ENCODE results near the gene LARP1B. TPM values are rescaled to one million over a fixed set of nuclear protein-coding genes. Genes with fewer than 3 reads are reported as not detected.
"Not testable (repeated sequence)": the region's sequence is repeated elsewhere in the genome, so short reads cannot be mapped to it uniquely, and the experiment has no call there.

Gene LARP1B
- total RNA-seq, 3 donors from 2014 or later: 21.8 to 31.1 (median 29.0) TPM

DNA sequence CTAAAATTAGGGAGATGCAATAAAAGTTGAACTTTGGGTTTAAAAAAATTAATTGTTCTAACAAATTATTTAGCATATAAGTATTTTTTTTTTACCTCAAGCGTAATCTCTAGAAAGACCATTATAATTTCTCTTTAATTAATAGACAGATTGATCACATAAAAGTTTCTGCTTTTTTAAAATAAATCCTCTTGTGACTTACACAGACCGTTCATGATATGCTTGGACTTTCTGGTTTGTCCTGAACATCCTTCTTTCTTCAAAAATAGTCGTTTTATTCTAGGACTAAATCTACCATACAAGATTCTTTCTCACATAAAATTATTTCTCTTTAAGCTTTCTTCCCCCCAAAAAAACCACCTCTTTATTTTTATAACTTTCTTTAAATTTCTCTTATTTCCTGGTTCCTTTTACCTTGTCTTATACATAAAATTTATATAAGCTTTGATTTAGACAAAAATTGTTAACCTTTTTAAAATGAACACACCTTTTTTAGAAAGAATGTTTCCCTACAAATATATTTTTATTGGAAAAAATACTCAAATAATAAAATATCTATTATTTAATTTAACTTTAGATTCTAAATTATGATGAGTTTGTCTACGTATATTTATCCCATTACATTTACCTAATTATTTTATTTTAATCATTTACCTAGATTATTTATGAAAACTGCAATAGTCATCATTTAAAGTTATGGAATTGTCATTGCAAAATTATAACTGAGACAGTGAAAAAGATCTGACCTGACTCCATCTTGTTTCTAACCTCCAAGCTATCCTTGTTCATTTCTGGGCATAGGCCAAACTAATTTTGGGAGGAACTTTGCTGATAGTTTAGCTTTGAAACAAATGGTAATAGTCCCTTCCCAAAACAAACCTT lies 188.9 kb downstream of the LARP1B start:
- intact Hi-C loops (cut with DNase I; ENCODE audit: low total_unique reads): no loop called here
- Histone ChIP-seq H3K4me1 (no peaks in the 10 kb centered on the region), H3K36me3 (no peaks in the 10 kb centered on the region), H3K4me3 (no peak overlapping the region), H3K27me3 (no peaks in the 10 kb centered on the region), H3K9me3 (peaks cover 0 to 15% of the 10 kb centered on the region in 2 donors), H3K27ac (no peak overlapping the region)
- no peak for TF ChIP-seq POLR2A (IDR thresholded peaks at IDR 0.05)
- no peak for TF ChIP-seq POLR2AphosphoS5 (IDR thresholded peaks at IDR 0.05)
- TF ChIP-seq, protein P1, sequence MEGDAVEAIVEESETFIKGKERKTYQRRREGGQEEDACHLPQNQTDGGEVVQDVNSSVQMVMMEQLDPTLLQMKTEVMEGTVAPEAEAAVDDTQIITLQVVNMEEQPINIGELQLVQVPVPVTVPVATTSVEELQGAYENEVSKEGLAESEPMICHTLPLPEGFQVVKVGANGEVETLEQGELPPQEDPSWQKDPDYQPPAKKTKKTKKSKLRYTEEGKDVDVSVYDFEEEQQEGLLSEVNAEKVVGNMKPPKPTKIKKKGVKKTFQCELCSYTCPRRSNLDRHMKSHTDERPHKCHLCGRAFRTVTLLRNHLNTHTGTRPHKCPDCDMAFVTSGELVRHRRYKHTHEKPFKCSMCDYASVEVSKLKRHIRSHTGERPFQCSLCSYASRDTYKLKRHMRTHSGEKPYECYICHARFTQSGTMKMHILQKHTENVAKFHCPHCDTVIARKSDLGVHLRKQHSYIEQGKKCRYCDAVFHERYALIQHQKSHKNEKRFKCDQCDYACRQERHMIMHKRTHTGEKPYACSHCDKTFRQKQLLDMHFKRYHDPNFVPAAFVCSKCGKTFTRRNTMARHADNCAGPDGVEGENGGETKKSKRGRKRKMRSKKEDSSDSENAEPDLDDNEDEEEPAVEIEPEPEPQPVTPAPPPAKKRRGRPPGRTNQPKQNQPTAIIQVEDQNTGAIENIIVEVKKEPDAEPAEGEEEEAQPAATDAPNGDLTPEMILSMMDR (IDR thresholded peaks at IDR 0.05): no peak
- no peak for DNase-seq (ENCODE audit: low spot score in 2 of 2)

DNA sequence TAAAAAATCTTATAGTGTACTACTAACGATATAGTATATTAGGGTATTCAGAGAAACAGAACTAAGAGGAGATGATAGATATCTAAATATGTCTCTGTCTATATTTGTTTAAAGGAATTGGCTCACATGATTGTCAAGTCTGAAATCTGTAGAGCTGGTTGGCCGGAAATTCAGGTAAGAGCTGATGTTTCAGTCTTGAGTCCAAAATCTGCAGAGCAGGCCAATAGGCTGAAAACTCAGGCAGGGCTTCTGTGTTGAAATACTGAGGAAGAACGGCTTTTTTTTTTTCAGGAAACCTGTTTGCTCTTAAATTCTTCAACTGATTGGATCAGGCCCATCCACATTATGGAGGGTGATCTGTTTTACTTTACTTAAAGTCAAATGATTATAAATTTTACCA lies 194.8 kb downstream of the LARP1B start:
- TF ChIP-seq POLR2A (IDR thresholded peaks at IDR 0.05) (no peak), POLR2AphosphoS5 (IDR thresholded peaks at IDR 0.05) (no peak)
- TF ChIP-seq, protein P1 (IDR thresholded peaks at IDR 0.05): no peak
- H3K9me3 ChIP-seq: no peaks in the 10 kb centered on the region
- H3K4me1 ChIP-seq: no peaks in the 10 kb centered on the region
- intact Hi-C loops (cut with DNase I; ENCODE audit: low total_unique reads): loop anchor here (1.0 kb wide), 1 partner anchor 8 kb away; no protein-coding TSS in a partner anchor
- H3K36me3 ChIP-seq: no peaks in the 10 kb centered on the region
- H3K27ac ChIP-seq: no peak overlapping the region
- no peaks in the 10 kb centered on the region for H3K27me3 ChIP-seq
- DNase-seq (ENCODE audit: low spot score in 2 of 2): no peak
- H3K4me3 ChIP-seq: no peak overlapping the region

DNA sequence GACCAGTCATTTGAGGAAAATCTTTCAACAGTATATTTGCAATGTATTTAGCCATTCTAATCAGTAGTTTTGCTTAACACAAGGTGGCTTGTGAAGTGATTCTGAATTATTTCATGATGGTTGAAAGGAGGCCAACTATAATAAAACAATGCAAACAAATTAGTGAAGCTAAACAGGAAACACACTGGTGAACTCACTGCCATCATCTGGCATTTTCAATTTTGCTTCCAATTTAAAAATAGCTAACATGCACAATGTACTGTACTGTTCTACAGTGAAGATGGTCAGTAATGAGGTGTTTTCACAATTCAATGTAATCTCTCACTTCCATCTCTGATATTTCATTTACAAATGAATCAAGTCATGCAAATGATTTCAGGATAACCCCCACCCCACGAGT lies 195.4 kb downstream of the LARP1B start:
- TF ChIP-seq, protein P1 (IDR thresholded peaks at IDR 0.05): no peak
- TF ChIP-seq POLR2A (IDR thresholded peaks at IDR 0.05) (no peak), POLR2AphosphoS5 (IDR thresholded peaks at IDR 0.05) (no peak)

DNA sequence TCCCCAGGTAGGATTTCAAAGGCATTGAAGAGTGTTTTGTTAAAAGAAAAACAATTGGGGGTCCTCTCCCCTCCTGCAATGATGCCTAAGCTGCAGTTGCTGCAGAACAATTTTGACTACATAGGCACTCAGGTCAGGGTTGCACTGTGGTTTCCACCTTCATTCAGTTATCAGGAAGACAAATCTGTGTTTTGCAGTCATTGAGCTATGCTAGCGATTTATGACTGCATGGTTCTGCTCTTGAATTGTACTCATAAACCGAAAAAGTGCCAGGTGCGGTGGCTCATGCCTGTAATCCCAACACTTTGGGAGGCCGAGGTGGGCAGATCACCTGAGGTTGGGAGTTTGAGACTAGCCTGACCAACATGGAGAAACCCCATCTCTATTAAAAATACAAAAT lies 197.1 kb downstream of the LARP1B start:
- H3K27ac ChIP-seq; H3K36me3 ChIP-seq; H3K27me3 ChIP-seq; DNase-seq (ENCODE audit: low spot score in 2 of 2); H3K4me3 ChIP-seq; H3K9me3 ChIP-seq; H3K4me1 ChIP-seq; intact Hi-C loops (cut with DNase I; ENCODE audit: low total_unique reads): not testable (repeated sequence)

More for the DNA sequence above, 195.4 kb downstream of the LARP1B start:
- no peak overlapping the region for H3K4me3 ChIP-seq
- no peak for DNase-seq (ENCODE audit: low spot score in 2 of 2)
- H3K27me3 ChIP-seq: no peaks in the 10 kb centered on the region
- H3K36me3 ChIP-seq: no peaks in the 10 kb centered on the region
- no peaks in the 10 kb centered on the region for H3K4me1 ChIP-seq
- H3K27ac ChIP-seq: no peak overlapping the region
- H3K9me3 ChIP-seq: no peaks in the 10 kb centered on the region
- intact Hi-C loops (cut with DNase I; ENCODE audit: low total_unique reads): no loop called here

DNA sequence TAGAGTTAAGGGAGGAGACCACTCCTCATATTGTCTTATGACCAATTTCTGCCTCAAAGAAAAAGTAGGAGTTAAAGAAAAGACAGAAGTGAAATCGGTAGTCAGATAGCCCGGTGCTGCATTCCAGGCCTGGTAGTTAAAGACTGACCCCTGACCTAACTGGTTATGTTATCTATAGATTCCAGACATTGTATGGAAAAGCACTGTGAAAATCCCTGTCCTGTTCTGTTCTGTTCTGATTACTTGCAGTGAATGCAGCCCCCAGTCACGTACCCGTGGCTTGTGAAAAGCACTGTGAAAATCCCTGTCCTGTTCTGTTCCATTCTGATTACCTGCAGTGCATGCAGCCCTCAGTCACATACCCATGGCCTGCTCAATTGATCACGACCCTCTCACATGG lies 198.8 kb downstream of the LARP1B start:
- H3K4me3 ChIP-seq; H3K27me3 ChIP-seq; DNase-seq (ENCODE audit: low spot score in 2 of 2); H3K36me3 ChIP-seq; H3K9me3 ChIP-seq; H3K27ac ChIP-seq; intact Hi-C loops (cut with DNase I; ENCODE audit: low total_unique reads); H3K4me1 ChIP-seq: not testable (repeated sequence)

Other genes starting within 250 kb of the LARP1B start
- gene PLK4, start 180.4 kb upstream of the LARP1B start, total RNA-seq: 1 to 10 TPM in 2 of 3 donors, under 1 TPM in 1; 0.66 to 2.3 (median 1.4) TPM
- gene MFSD8, start 96.1 kb upstream of the LARP1B start, total RNA-seq: 10 to 100 TPM; 18.9 to 50.9 (median 37.7) TPM
- 10 to 100 TPM in 1 of 3 donors, 1 to 10 TPM in 2; 7.9 to 11.1 (median 8.5) TPM for gene ABHD18, start 95.9 kb upstream of the LARP1B start, total RNA-seq
- gene PGRMC2, start 226.5 kb downstream of the LARP1B start, total RNA-seq: 10 to 100 TPM; 34.7 to 51.2 (median 47.5) TPM